ENCODE data around the gene LSAMP.

Gene LSAMP

DNA sequence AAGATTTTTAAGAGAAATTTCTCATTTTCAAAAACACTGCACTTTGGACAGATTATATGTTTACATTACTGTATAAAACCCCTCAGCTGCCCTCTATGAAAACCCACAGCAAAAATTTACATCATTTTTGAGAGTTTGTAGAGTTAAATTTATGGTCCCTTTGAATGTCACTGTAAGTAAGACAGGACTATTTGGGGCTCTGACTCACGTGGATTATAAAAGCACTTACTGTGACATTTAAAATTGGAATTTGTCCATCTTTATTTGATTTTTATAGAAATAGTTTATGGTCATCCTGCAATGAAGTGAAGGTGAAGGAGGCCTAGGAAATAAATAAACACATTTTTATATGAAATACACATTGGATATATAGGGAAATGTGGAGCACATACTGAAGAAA is 672.3 kb downstream of the LSAMP start:
- WGBS = no CpG with 5 or more reads among the region's 1 CpG

DNA sequence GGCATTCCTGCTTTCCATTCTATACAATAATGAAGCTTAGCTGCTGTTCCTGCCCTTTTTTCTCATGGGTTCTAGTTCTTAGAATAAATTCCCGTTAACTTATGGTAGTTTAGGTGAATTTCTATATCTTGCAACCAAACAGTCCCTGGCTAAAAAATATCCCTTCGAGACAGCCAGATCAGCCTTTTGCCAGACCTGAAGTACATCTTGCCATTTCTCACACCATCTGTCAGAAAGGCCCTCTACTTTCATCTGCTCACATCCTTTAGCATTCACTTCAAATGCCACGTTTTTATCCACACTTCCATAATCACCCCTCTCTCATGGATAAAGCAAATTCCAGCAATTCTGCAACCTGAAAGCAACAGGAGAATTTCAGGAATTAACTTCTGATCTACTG is 676.6 kb downstream of the LSAMP start:
- no peak for DNase-seq
- Histone ChIP-seq H3K4me1 (ENCODE audit: control insufficient read depth, insufficient read depth, low read depth, low read length) (no peaks in the 10 kb centered on the region), H4K8ac (ENCODE audit: low read length) (no peak overlapping the region), H3K9ac (ENCODE audit: low read length) (no peak overlapping the region), H2BK5ac (ENCODE audit: low read depth, low read length, poor library complexity, severe bottlenecking) (no peak overlapping the region), H4K91ac (ENCODE audit: low read length) (no peak overlapping the region), H3K27ac (ENCODE audit: low read length, poor library complexity, severe bottlenecking) (no peak overlapping the region), H3K79me1 (replicated peaks; ENCODE audit: low read length, poor library complexity, severe bottlenecking) (no peaks in the 10 kb centered on the region), H3K4me3 (ENCODE audit: insufficient read depth in 1 of 2, low read depth in 1 of 2, low read length in 2 of 2) (no peak overlapping the region), H2AFZ (ENCODE audit: low read depth, low read length) (no peak overlapping the region), H3K27me3 (ENCODE audit: control insufficient read depth in 1 of 2, insufficient read depth in 1 of 2, low read length in 2 of 2) (no peaks in the 10 kb centered on the region), H2BK12ac (ENCODE audit: low read length in 2 of 2) (no peak overlapping the region), H3K9me3 (ENCODE audit: control insufficient read depth, low read length) (no peaks in the 10 kb centered on the region), H3K18ac (ENCODE audit: low read depth in 1 of 2, low read length in 2 of 2) (no peak overlapping the region), H3K4me2 (ENCODE audit: low read length, poor library complexity, severe bottlenecking) (no peak overlapping the region), H2BK15ac (ENCODE audit: low read depth, poor library complexity, severe bottlenecking) (no peak overlapping the region), H3K36me3 (ENCODE audit: control insufficient read depth in 1 of 2, insufficient read depth in 2 of 2, low read depth in 1 of 2, low read length in 2 of 2) (no peaks in the 10 kb centered on the region), H3K23ac (ENCODE audit: low read length in 2 of 2) (no peak overlapping the region), H2AK5ac (ENCODE audit: low read length, severe bottlenecking) (no peak overlapping the region), H2BK120ac (ENCODE audit: low read depth, low read length) (no peak overlapping the region), H3K4ac (ENCODE audit: low read depth in 1 of 2, low read length in 2 of 2) (no peak overlapping the region), H3K14ac (ENCODE audit: low read length in 2 of 2) (no peak overlapping the region)
- 85% methylated on average over 3 of the region's 3 CpGs for WGBS

More for the DNA sequence above, 672.3 kb downstream of the LSAMP start:
- H2BK12ac ChIP-seq (ENCODE audit: low read length in 2 of 2) = no peak overlapping the region
- no peaks in the 10 kb centered on the region for H3K36me3 ChIP-seq (ENCODE audit: control insufficient read depth in 1 of 2, insufficient read depth in 2 of 2, low read depth in 1 of 2, low read length in 2 of 2)
- no peaks in the 10 kb centered on the region for H3K79me1 ChIP-seq (replicated peaks; ENCODE audit: low read length, poor library complexity, severe bottlenecking)
- no peak overlapping the region for H3K4me3 ChIP-seq (ENCODE audit: insufficient read depth in 1 of 2, low read depth in 1 of 2, low read length in 2 of 2)
- H3K18ac ChIP-seq (ENCODE audit: low read depth in 1 of 2, low read length in 2 of 2) = no peak overlapping the region
- H3K23ac ChIP-seq (ENCODE audit: low read length in 2 of 2) = no peak overlapping the region
- no peak overlapping the region for H3K9ac ChIP-seq (ENCODE audit: low read length)
- H2BK120ac ChIP-seq (ENCODE audit: low read depth, low read length) = no peak overlapping the region
- H3K4ac ChIP-seq (ENCODE audit: low read depth in 1 of 2, low read length in 2 of 2) = no peak overlapping the region
- no peak overlapping the region for H3K14ac ChIP-seq (ENCODE audit: low read length in 2 of 2)
- H3K4me2 ChIP-seq (ENCODE audit: low read length, poor library complexity, severe bottlenecking) = no peak overlapping the region
- no peak overlapping the region for H2AK5ac ChIP-seq (ENCODE audit: low read length, severe bottlenecking)
- H2AFZ ChIP-seq (ENCODE audit: low read depth, low read length) = no peak overlapping the region
- no peak for DNase-seq
- no peak overlapping the region for H2BK15ac ChIP-seq (ENCODE audit: low read depth, poor library complexity, severe bottlenecking)
- no peaks in the 10 kb centered on the region for H3K9me3 ChIP-seq (ENCODE audit: control insufficient read depth, low read length)
- no peak overlapping the region for H2BK5ac ChIP-seq (ENCODE audit: low read depth, low read length, poor library complexity, severe bottlenecking)
- no peak overlapping the region for H4K8ac ChIP-seq (ENCODE audit: low read length)
- H3K27me3 ChIP-seq (ENCODE audit: control insufficient read depth in 1 of 2, insufficient read depth in 1 of 2, low read length in 2 of 2) = no peaks in the 10 kb centered on the region
- no peaks in the 10 kb centered on the region for H3K4me1 ChIP-seq (ENCODE audit: control insufficient read depth, insufficient read depth, low read depth, low read length)
- no peak overlapping the region for H4K91ac ChIP-seq (ENCODE audit: low read length)
- H3K27ac ChIP-seq (ENCODE audit: low read length, poor library complexity, severe bottlenecking) = no peak overlapping the region

DNA sequence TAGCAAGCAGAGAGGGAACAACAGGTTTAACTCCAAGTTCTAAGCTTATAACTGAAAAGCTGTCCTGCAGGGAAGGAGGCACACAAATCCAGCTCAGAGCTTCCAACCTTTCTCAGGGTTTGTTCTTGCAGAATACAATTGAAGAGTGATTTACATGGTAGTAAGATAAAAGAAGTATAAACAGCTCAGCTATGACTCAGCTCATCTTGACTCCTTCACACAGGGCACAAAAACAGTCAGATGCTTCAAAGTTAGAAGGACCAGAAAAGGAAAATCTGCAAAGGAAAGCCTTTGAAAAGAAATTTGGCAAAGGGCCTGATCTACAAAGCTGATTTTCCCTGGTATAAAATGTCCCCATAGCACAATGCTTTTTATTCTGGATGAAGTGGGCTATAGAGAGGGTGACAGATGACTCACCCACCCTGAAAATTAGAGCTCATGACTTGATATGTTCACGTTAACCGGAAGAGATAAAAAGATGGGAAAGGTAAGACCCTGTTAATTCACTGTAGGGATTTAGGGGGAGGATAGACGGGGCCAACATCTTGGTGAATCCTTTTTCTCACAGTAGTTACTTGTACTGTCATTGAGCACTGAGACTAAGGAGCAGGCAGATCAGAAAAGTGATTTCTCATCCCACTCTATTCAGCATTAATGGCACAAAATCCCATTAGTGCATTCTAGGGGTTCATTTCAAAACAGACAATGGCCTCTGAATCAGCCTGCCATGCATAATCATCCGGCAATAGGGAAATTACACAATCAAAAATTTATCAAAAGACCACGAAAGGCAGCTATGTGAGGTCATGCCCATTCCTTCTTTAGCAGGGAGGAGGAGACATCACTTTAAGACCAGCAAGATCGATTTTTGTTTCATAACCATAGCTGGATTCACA is 678.5 kb downstream of the LSAMP start:
- H3K4me2 ChIP-seq (ENCODE audit: low read length, poor library complexity, severe bottlenecking) = no peak overlapping the region
- H3K27ac ChIP-seq (ENCODE audit: low read length, poor library complexity, severe bottlenecking) = no peak overlapping the region
- no peaks in the 10 kb centered on the region for H3K79me1 ChIP-seq (replicated peaks; ENCODE audit: low read length, poor library complexity, severe bottlenecking)
- no peak overlapping the region for H3K23ac ChIP-seq (ENCODE audit: low read length in 2 of 2)
- H3K27me3 ChIP-seq (ENCODE audit: control insufficient read depth in 1 of 2, insufficient read depth in 1 of 2, low read length in 2 of 2) = no peaks in the 10 kb centered on the region
- H2AFZ ChIP-seq (ENCODE audit: low read depth, low read length) = no peak overlapping the region
- no peak overlapping the region for H3K14ac ChIP-seq (ENCODE audit: low read length in 2 of 2)
- H2BK12ac ChIP-seq (ENCODE audit: low read length in 2 of 2) = no peak overlapping the region
- no peak overlapping the region for H2BK15ac ChIP-seq (ENCODE audit: low read depth, poor library complexity, severe bottlenecking)
- no peaks in the 10 kb centered on the region for H3K4me1 ChIP-seq (ENCODE audit: control insufficient read depth, insufficient read depth, low read depth, low read length)
- H2BK120ac ChIP-seq (ENCODE audit: low read depth, low read length) = no peak overlapping the region
- no peak overlapping the region for H3K4ac ChIP-seq (ENCODE audit: low read depth in 1 of 2, low read length in 2 of 2)
- peak overlapping the region; percentile 42 for H3K9ac ChIP-seq (ENCODE audit: low read length)
- H3K9me3 ChIP-seq (ENCODE audit: control insufficient read depth, low read length) = no peaks in the 10 kb centered on the region
- peak overlapping the region in 1 of 2 experiments; percentile 16 for H3K4me3 ChIP-seq (ENCODE audit: insufficient read depth in 1 of 2, low read depth in 1 of 2, low read length in 2 of 2)
- H4K8ac ChIP-seq (ENCODE audit: low read length) = no peak overlapping the region
- WGBS = 52% methylated on average over 5 of the region's 6 CpGs
- peak; percentile 68 for DNase-seq
- H4K91ac ChIP-seq (ENCODE audit: low read length) = no peak overlapping the region
- no peaks in the 10 kb centered on the region for H3K36me3 ChIP-seq (ENCODE audit: control insufficient read depth in 1 of 2, insufficient read depth in 2 of 2, low read depth in 1 of 2, low read length in 2 of 2)
- H2AK5ac ChIP-seq (ENCODE audit: low read length, severe bottlenecking) = no peak overlapping the region
- H2BK5ac ChIP-seq (ENCODE audit: low read depth, low read length, poor library complexity, severe bottlenecking) = no peak overlapping the region
- H3K18ac ChIP-seq (ENCODE audit: low read depth in 1 of 2, low read length in 2 of 2) = no peak overlapping the region

DNA sequence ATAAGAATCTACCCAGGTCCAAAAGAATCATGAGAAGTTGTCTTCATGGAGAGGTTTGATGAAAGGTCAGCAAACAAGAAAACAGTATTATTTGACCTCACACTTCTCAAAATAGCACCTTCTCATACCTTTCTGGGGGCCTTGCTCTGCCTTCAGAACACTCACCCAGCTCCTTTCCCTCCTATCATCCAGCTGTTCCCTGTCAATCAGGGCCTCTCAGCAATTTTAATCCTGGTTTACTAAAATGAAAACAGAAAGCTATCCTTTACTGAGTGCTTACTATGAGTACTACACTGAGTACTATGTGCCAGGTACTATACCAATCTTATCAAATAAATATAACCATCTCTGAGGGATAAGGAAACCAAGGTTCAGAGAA is 683.4 kb downstream of the LSAMP start:
- Histone ChIP-seq H3K9ac (ENCODE audit: low read length) (no peak overlapping the region), H3K27ac (ENCODE audit: low read length, poor library complexity, severe bottlenecking) (no peak overlapping the region), H2BK120ac (ENCODE audit: low read depth, low read length) (no peak overlapping the region), H2AFZ (ENCODE audit: low read depth, low read length) (no peak overlapping the region), H3K14ac (ENCODE audit: low read length in 2 of 2) (no peak overlapping the region), H2AK5ac (ENCODE audit: low read length, severe bottlenecking) (no peak overlapping the region), H3K79me1 (replicated peaks; ENCODE audit: low read length, poor library complexity, severe bottlenecking) (no peaks in the 10 kb centered on the region), H2BK5ac (ENCODE audit: low read depth, low read length, poor library complexity, severe bottlenecking) (no peak overlapping the region), H3K4me3 (ENCODE audit: insufficient read depth in 1 of 2, low read depth in 1 of 2, low read length in 2 of 2) (no peak overlapping the region), H4K91ac (ENCODE audit: low read length) (no peak overlapping the region), H3K4ac (ENCODE audit: low read depth in 1 of 2, low read length in 2 of 2) (no peak overlapping the region), H3K4me2 (ENCODE audit: low read length, poor library complexity, severe bottlenecking) (no peak overlapping the region), H3K23ac (ENCODE audit: low read length in 2 of 2) (no peak overlapping the region), H4K8ac (ENCODE audit: low read length) (no peak overlapping the region), H3K9me3 (ENCODE audit: control insufficient read depth, low read length) (no peaks in the 10 kb centered on the region), H2BK12ac (ENCODE audit: low read length in 2 of 2) (no peak overlapping the region), H3K4me1 (ENCODE audit: control insufficient read depth, insufficient read depth, low read depth, low read length) (peaks cover 2% of the 10 kb centered on the region), H3K36me3 (ENCODE audit: control insufficient read depth in 1 of 2, insufficient read depth in 2 of 2, low read depth in 1 of 2, low read length in 2 of 2) (no peaks in the 10 kb centered on the region), H2BK15ac (ENCODE audit: low read depth, poor library complexity, severe bottlenecking) (no peak overlapping the region), H3K27me3 (ENCODE audit: control insufficient read depth in 1 of 2, insufficient read depth in 1 of 2, low read length in 2 of 2) (peaks cover 0 to 5% of the 10 kb centered on the region in 2 experiments), H3K18ac (ENCODE audit: low read depth in 1 of 2, low read length in 2 of 2) (no peak overlapping the region)
- no peak for DNase-seq

Data from mesenchymal stem cell (in vitro differentiated cells and primary cell).